ENCODE measurements around the gene XRCC4. TPM values are rescaled to one million over a fixed set of nuclear protein-coding genes. Genes with fewer than 3 reads are reported as not detected.

Gene XRCC4
- total RNA-seq, 1 experiment from 2014 or later, result 7.1 TPM

DNA sequence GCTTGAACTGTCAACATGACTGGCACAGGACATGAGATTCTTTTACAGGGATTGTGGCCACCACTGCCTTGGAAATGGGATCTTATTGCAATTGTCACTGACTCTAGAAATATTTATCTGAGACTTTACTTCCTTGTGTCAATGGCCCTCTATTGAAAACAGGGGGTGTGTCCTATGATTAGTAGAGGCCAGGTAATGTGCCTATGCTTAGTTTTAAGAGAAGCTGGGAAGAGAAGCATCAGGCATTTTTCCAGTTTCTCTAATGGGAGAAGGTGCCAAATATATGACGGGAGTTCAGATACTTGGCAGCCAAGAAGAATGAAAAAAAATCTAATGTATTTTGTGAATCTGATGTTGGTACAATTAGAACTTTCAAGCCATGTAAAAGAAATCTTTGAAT lies 320.3 kb downstream of the XRCC4 start:
- no TSS peak for BruUV-seq (replicated peaks)
- TF ChIP-seq, protein P1, sequence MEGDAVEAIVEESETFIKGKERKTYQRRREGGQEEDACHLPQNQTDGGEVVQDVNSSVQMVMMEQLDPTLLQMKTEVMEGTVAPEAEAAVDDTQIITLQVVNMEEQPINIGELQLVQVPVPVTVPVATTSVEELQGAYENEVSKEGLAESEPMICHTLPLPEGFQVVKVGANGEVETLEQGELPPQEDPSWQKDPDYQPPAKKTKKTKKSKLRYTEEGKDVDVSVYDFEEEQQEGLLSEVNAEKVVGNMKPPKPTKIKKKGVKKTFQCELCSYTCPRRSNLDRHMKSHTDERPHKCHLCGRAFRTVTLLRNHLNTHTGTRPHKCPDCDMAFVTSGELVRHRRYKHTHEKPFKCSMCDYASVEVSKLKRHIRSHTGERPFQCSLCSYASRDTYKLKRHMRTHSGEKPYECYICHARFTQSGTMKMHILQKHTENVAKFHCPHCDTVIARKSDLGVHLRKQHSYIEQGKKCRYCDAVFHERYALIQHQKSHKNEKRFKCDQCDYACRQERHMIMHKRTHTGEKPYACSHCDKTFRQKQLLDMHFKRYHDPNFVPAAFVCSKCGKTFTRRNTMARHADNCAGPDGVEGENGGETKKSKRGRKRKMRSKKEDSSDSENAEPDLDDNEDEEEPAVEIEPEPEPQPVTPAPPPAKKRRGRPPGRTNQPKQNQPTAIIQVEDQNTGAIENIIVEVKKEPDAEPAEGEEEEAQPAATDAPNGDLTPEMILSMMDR (IDR thresholded peaks at IDR 0.05; ENCODE audit: unreplicated experiment), result no peak
- POLR2A ChIA-PET, result interaction anchor here (0.9 kb wide), 1 partner anchor 10 kb away, joined by 3 read pairs; no protein-coding TSS in a partner anchor
- H3K4me3 Mint-ChIP-seq (ENCODE audit: unreplicated experiment), result no peak overlapping the region
- no peak overlapping the region for H3K27ac Mint-ChIP-seq (ENCODE audit: low read depth, unreplicated experiment)
- H3K4me1 Mint-ChIP-seq (ENCODE audit: insufficient read depth, unreplicated experiment), result no peaks in the 10 kb centered on the region
- H3K36me3 Mint-ChIP-seq (ENCODE audit: insufficient read depth, unreplicated experiment), result no peaks in the 10 kb centered on the region
- intact Hi-C loops (cut with micrococcal nuclease), result no loop called here
- H3K9me3 Mint-ChIP-seq (ENCODE audit: unreplicated experiment), result no peaks in the 10 kb centered on the region
- no peak for DNase-seq (ENCODE audit: unreplicated experiment)
- H3K27me3 Mint-ChIP-seq (ENCODE audit: insufficient read depth, unreplicated experiment), result no peaks in the 10 kb centered on the region
- CTCF ChIA-PET, result interaction anchor here (0.6 kb wide), 1 partner anchor 184 kb away, joined by 3 read pairs; no protein-coding TSS in a partner anchor

DNA sequence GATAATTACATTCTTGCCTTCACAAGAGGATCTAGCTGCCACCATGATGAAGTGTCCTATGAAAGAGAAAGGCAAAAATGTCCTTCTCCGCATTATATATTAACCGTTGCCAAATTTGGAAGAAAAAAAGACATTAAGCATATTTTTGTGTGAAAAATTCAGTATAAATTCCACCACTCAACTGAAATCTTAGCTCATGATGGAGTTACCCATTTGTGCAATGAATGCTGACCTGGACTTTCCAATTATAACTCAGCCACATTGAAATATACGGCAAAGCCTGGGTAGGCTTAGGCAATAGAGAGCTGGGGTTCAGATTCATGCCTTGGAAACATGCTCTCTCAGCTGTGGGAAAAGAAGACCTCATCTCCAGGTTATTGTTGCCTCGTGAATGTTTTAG lies 322.9 kb downstream of the XRCC4 start:
- Mint-ChIP-seq H3K9me3 (ENCODE audit: unreplicated experiment) (no peaks in the 10 kb centered on the region), H3K27me3 (ENCODE audit: insufficient read depth, unreplicated experiment) (no peaks in the 10 kb centered on the region), H3K4me1 (ENCODE audit: insufficient read depth, unreplicated experiment) (no peaks in the 10 kb centered on the region), H3K4me3 (ENCODE audit: unreplicated experiment) (no peak overlapping the region), H3K36me3 (ENCODE audit: insufficient read depth, unreplicated experiment) (no peaks in the 10 kb centered on the region), H3K27ac (ENCODE audit: low read depth, unreplicated experiment) (no peak overlapping the region)
- intact Hi-C loops (cut with micrococcal nuclease), result loop anchor here (10.0 kb wide), 1 partner anchor 595 kb away; no protein-coding TSS in a partner anchor
- POLR2A ChIA-PET, result interaction anchor here (0.8 kb wide), 1 partner anchor 350 kb away, joined by 3 read pairs; no protein-coding TSS in a partner anchor
- DNase-seq (ENCODE audit: unreplicated experiment), result no peak
- CTCF ChIA-PET, result interaction anchor here (0.5 to 0.6 kb wide), 3 partner anchors 117 to 597 kb away, joined by 3 to 5 read pairs (median 3); no protein-coding TSS in a partner anchor
- BruUV-seq (replicated peaks), result no TSS peak
- TF ChIP-seq, protein P1 (IDR thresholded peaks at IDR 0.05; ENCODE audit: unreplicated experiment), result no peak

DNA sequence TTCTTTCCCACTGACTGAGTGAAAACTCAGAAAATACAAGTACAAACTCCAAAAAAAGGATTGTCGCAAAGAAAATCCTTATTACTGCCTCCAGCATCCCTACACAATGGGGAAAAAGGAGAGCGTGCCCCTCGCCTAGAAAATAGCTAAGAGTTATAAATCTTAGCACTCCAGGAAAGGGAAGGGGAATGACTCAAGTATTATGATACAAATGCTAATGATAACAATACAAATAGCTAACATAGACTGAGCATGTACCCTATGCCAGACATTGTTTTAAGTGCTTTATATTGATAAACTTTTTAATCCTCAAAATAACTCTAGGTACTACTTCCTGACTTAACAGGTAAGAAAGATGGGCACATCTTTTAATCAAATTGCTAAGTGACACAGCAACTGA lies 323.4 kb downstream of the XRCC4 start:
- POLR2A ChIA-PET, result no interaction called here
- Mint-ChIP-seq H3K4me1 (ENCODE audit: insufficient read depth, unreplicated experiment) (no peaks in the 10 kb centered on the region), H3K27me3 (ENCODE audit: insufficient read depth, unreplicated experiment) (no peaks in the 10 kb centered on the region), H3K36me3 (ENCODE audit: insufficient read depth, unreplicated experiment) (no peaks in the 10 kb centered on the region), H3K4me3 (ENCODE audit: unreplicated experiment) (no peak overlapping the region), H3K9me3 (ENCODE audit: unreplicated experiment) (no peaks in the 10 kb centered on the region), H3K27ac (ENCODE audit: low read depth, unreplicated experiment) (no peak overlapping the region)
- intact Hi-C loops (cut with micrococcal nuclease), result loop anchor here (10.0 kb wide), 1 partner anchor 596 kb away; no protein-coding TSS in a partner anchor
- no peak for DNase-seq (ENCODE audit: unreplicated experiment)
- BruUV-seq (replicated peaks), result no TSS peak
- CTCF ChIA-PET, result no interaction called here
- TF ChIP-seq, protein P1 (IDR thresholded peaks at IDR 0.05; ENCODE audit: unreplicated experiment), result no peak

DNA sequence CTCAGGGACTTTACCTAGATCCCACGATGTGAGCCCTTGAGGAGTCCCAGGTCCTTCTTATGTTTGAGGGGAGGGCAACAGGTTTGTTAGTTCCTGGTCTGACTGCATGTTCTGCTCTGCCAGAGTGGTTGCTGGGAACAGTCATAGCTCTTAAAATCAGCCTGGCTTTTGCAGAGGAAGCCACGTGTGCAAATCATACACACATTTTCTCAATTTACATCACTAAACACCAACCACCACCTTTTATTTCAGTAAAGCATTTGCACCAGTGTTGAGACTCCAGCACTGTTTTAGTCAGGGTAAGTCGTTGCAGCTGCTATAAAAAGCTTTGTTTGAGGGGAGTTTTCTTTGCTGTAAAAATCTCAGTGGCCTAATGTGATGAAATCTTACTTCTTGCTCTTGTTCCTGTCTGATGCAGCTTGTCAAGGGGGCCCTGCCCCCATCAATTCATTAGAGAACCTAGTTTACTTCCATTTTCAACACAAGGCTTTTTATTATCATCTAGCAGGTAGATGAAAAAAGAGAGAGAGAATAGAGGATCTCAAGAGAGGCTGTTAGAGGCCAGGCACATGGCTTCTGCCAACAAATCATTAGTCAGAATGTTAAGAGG lies 323.9 kb downstream of the XRCC4 start:
- no peaks in the 10 kb centered on the region for H3K27me3 Mint-ChIP-seq (ENCODE audit: insufficient read depth, unreplicated experiment)
- no TSS peak for BruUV-seq (replicated peaks)
- no peak for DNase-seq (ENCODE audit: unreplicated experiment)
- H3K9me3 Mint-ChIP-seq (ENCODE audit: unreplicated experiment), result no peaks in the 10 kb centered on the region
- no peaks in the 10 kb centered on the region for H3K36me3 Mint-ChIP-seq (ENCODE audit: insufficient read depth, unreplicated experiment)
- CTCF ChIA-PET, result interaction anchor here (0.6 kb wide), 1 partner anchor 28 kb away, joined by 3 read pairs; no protein-coding TSS in a partner anchor
- no peak overlapping the region for H3K4me3 Mint-ChIP-seq (ENCODE audit: unreplicated experiment)
- no peaks in the 10 kb centered on the region for H3K4me1 Mint-ChIP-seq (ENCODE audit: insufficient read depth, unreplicated experiment)
- intact Hi-C loops (cut with micrococcal nuclease), result loop anchor here (10.0 kb wide), 1 partner anchor 596 kb away; no protein-coding TSS in a partner anchor
- POLR2A ChIA-PET, result no interaction called here
- H3K27ac Mint-ChIP-seq (ENCODE audit: low read depth, unreplicated experiment), result no peak overlapping the region
- TF ChIP-seq, protein P1 (IDR thresholded peaks at IDR 0.05; ENCODE audit: unreplicated experiment), result no peak

All from MCF 10A (cell line).